ENCODE results near the gene NMNAT2.

The NMNAT2 gene

GRCh38 chr1:183247931-183248330 is 170.2 kb downstream of the NMNAT2 start:
- no peak for DNase-seq (ENCODE audit: low read depth)
- TF ChIP-seq, protein P1, sequence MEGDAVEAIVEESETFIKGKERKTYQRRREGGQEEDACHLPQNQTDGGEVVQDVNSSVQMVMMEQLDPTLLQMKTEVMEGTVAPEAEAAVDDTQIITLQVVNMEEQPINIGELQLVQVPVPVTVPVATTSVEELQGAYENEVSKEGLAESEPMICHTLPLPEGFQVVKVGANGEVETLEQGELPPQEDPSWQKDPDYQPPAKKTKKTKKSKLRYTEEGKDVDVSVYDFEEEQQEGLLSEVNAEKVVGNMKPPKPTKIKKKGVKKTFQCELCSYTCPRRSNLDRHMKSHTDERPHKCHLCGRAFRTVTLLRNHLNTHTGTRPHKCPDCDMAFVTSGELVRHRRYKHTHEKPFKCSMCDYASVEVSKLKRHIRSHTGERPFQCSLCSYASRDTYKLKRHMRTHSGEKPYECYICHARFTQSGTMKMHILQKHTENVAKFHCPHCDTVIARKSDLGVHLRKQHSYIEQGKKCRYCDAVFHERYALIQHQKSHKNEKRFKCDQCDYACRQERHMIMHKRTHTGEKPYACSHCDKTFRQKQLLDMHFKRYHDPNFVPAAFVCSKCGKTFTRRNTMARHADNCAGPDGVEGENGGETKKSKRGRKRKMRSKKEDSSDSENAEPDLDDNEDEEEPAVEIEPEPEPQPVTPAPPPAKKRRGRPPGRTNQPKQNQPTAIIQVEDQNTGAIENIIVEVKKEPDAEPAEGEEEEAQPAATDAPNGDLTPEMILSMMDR (IDR thresholded peaks at IDR 0.05; ENCODE audit: insufficient read depth, low read depth, low read length, missing control alignments), result no peak
- H3K4me3 ChIP-seq (ENCODE audit: low read length), result no peak overlapping the region

- TF ChIP-seq, protein P1 (IDR thresholded peaks at IDR 0.05; ENCODE audit: insufficient read depth, low read depth, low read length, missing control alignments), result no peak
- no peak for DNase-seq (ENCODE audit: low read depth)
- H3K4me3 ChIP-seq (ENCODE audit: low read length), result no peak overlapping the region
Measured at GRCh38 chr1:183247484-183247883, 170.7 kb downstream of the NMNAT2 start.

- no peak overlapping the region for H3K4me3 ChIP-seq (ENCODE audit: low read length)
- TF ChIP-seq, protein P1 (IDR thresholded peaks at IDR 0.05; ENCODE audit: insufficient read depth, low read depth, low read length, missing control alignments), result no peak
- DNase-seq (ENCODE audit: low read depth), result no peak
Measured at GRCh38 chr1:183247066-183247465, 171.1 kb downstream of the NMNAT2 start.

DNA sequence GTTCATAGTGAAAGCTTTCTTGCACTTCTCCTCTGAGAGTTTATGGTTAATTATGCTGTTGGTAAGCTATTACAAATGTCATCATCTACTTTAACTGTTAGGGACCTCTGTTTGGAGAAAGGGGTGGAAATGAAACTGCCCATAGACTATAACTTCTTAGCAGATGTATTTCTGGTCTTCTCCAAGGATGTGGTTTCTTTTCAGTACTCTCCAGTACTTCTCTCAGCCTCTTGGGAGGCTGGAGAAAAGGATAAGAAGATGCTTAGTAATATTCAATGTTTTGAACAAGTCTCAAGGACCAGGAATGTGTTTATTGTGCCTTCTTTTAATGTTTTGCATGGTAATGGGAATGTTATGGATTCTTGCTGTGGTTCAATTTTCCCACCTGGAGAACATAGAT is 171.7 kb downstream of the NMNAT2 start:
- TF ChIP-seq, protein P1 (IDR thresholded peaks at IDR 0.05; ENCODE audit: insufficient read depth, low read depth, low read length, missing control alignments), result no peak
- H3K4me3 ChIP-seq (ENCODE audit: low read length), result no peak overlapping the region
- DNase-seq (ENCODE audit: low read depth), result no peak

- TF ChIP-seq, protein P1 (IDR thresholded peaks at IDR 0.05; ENCODE audit: insufficient read depth, low read depth, low read length, missing control alignments), result no peak
- H3K4me3 ChIP-seq (ENCODE audit: low read length), result no peak overlapping the region
- no peak for DNase-seq (ENCODE audit: low read depth)
Measured at GRCh38 chr1:183245357-183245756, 172.8 kb downstream of the NMNAT2 start.

DNA sequence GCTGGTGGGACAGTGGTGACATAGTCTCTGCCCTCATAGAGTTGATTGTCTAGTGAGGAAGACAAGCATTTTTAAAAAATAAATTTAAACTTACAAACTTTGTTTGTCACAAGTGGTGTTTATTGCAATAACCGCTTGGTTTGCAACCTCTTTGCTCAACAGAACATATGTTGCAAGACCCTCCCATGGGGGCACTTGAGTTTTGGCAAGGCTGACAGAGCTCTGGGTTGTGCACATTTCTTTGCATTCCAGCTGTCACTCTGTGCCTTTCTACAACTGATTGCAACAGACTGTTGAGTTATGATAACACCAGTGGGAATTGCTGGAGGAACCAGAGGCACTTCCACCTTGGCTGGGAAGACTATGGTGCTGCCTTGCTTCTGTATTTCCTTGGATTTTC is 173.7 kb downstream of the NMNAT2 start:
- TF ChIP-seq, protein P1 (IDR thresholded peaks at IDR 0.05; ENCODE audit: insufficient read depth, low read depth, low read length, missing control alignments), result no peak
- DNase-seq (ENCODE audit: low read depth), result no peak
- no peak overlapping the region for H3K4me3 ChIP-seq (ENCODE audit: low read length)

- H3K4me3 ChIP-seq (ENCODE audit: low read length), result no peak overlapping the region
- DNase-seq (ENCODE audit: low read depth), result no peak
- TF ChIP-seq, protein P1 (IDR thresholded peaks at IDR 0.05; ENCODE audit: insufficient read depth, low read depth, low read length, missing control alignments), result no peak
Measured at GRCh38 chr1:183243161-183244050, 174.8 kb downstream of the NMNAT2 start.

All from epithelial cell of esophagus (primary cell).